Testis (tissue), 2 donors: ENCODE data around the gene EPO.

ENCODE experiments used
- POLR2A ChIP-seq: fragments of 450-650 bp; IDR thresholded peaks from one replicate; pipeline ENCODE4 v1.6.1; 2017; ENCODE audit warnings: antibody characterized with exemption, mild to moderate bottlenecking, moderate library complexity
- TF ChIP-seq, protein P1 (sequence below), 3 experiments: fragments of 450-650 bp in 2 of 3; fragments of 200-600 bp in 1 of 3; sonication (generic) in 1 of 3; IDR thresholded peaks; one replicate each; pipeline ENCODE4 v1.5.1; 2016 to 2019; ENCODE audit warnings: antibody characterized with exemption in 3 of 3, mild to moderate bottlenecking in 2 of 3, moderate library complexity in 1 of 3

DNA sequence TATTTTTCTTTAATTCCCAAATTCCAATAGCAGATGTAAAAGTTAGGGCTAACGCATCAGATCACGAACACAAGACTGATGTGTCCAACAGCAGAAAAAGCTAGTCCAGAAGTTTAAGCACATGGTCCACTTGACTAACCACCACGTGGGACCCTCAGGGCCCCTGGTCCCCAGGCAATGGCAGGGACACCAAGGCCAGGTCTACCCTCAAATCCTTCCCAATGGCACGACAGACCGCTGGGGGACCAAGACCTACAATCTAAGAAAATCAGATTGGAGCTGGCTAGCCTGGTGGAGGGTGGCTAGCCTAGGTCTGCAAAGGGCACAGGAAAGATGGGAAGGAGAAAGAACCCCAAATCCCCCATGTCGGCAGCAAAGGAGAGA is 27.7 kb upstream of the EPO start:
- TF ChIP-seq, protein P1, sequence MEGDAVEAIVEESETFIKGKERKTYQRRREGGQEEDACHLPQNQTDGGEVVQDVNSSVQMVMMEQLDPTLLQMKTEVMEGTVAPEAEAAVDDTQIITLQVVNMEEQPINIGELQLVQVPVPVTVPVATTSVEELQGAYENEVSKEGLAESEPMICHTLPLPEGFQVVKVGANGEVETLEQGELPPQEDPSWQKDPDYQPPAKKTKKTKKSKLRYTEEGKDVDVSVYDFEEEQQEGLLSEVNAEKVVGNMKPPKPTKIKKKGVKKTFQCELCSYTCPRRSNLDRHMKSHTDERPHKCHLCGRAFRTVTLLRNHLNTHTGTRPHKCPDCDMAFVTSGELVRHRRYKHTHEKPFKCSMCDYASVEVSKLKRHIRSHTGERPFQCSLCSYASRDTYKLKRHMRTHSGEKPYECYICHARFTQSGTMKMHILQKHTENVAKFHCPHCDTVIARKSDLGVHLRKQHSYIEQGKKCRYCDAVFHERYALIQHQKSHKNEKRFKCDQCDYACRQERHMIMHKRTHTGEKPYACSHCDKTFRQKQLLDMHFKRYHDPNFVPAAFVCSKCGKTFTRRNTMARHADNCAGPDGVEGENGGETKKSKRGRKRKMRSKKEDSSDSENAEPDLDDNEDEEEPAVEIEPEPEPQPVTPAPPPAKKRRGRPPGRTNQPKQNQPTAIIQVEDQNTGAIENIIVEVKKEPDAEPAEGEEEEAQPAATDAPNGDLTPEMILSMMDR (IDR thresholded peaks at IDR 0.05): no peak
- TF ChIP-seq POLR2A: no peak
